ENCODE results near the gene CDK15.

GRCh38 chr2:201775326-201775725 is 31.0 kb upstream of the CDK15 start:
- TF ChIP-seq POLR2A (IDR thresholded peaks at IDR 0.05) (no peak), CTCF (IDR thresholded peaks at IDR 0.05 in 4 of 5, conservative IDR thresholded peaks at IDR 0.05 in 1 of 5) (no peak)

Measured in gastrocnemius medialis (tissue), 4 donors.